ENCODE data around the gene SNED1. TPM values are rescaled to one million over a fixed set of nuclear protein-coding genes. Genes with fewer than 3 reads are reported as not detected.
A peak's percentile ranks its signal among the peaks of the same experiment; 100 is the strongest.

The SNED1 gene
- total RNA-seq, 1 donor from 2014 or later, result 148 TPM

DNA sequence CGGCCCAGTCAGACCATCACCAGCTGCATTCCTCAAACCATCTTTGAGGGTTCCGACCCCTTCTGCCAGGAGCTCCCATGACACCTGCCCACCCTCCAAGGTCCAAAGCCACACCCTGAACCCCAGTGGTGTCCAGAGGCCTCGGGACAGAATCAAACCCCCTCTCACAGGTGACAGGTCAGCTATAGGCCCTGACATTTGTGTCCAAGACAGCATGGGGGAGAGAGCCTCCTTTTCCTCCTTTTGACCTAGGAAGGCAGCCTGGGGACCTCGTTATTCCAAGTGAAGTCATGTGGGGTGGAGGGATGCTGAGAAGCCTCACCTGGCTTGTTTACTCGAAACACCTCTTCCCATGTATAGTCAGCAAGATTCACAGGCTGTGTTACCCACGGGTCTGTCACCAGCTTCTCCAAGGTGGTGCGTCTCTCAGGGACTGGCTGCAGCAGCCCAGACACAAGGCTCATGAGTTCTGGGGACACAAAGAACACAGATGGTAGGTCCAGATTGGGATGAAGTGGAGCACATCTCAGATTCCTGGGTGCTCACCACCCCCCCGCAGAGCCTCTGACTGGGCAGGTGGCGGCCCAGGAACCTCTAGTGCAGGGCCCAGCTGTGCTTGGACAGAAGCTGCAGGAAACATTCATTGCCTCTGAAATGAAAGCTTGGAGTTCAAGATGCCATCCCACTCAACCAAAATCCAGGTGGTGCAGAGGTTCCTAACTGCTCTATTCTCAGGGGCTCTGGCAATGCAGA is 108.8 kb downstream of the SNED1 start:
- ATAC-seq (no peak), DNase-seq (ENCODE audit: low spot score) (no peak)
- intact Hi-C loops (cut with DNase I), result no loop called here

- no peak for ATAC-seq
- no peak for DNase-seq (ENCODE audit: low spot score)
- intact Hi-C loops (cut with DNase I), result no loop called here
Observed at GRCh38 chr2:241108271-241109209, 110.1 kb downstream of the SNED1 start.

GRCh38 chr2:241109210-241110088 is 111.0 kb downstream of the SNED1 start:
- intact Hi-C loops (cut with DNase I), result no loop called here
- DNase-seq (ENCODE audit: low spot score) (no peak), ATAC-seq (no peak)

GRCh38 chr2:241110089-241110606 is 111.7 kb downstream of the SNED1 start:
- ATAC-seq (no peak), DNase-seq (ENCODE audit: low spot score) (no peak)
- intact Hi-C loops (cut with DNase I), result no loop called here

GRCh38 chr2:241110607-241111439 is 112.4 kb downstream of the SNED1 start:
- ATAC-seq (no peak), DNase-seq (ENCODE audit: low spot score) (no peak)
- intact Hi-C loops (cut with DNase I), result no loop called here

DNA sequence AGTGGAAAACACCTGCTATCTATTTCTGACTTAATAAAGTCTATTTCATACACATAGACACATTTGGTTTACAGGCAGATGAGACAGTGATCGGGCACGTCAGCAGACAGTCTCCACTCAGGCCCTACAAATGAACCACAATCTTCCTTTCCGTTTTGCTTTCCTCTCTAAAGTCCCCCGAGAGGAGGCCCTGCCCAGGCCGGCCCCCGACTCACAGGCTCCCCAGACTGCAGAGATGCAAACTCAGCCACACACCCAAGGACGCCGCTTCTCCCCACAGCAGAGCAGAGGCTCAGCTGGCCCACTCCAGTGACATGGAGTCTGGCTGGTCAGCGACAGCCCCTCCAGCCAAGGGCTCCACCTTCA is 113.0 kb downstream of the SNED1 start:
- intact Hi-C loops (cut with DNase I), result no loop called here
- DNase-seq (ENCODE audit: low spot score), result no peak
- ATAC-seq, result no peak

- no peak for DNase-seq (ENCODE audit: low spot score)
- intact Hi-C loops (cut with DNase I), result no loop called here
- ATAC-seq, result no peak
Observed at GRCh38 chr2:241112046-241112445, 113.6 kb downstream of the SNED1 start.

GRCh38 chr2:241112592-241112991 is 114.2 kb downstream of the SNED1 start:
- intact Hi-C loops (cut with DNase I), result no loop called here
- DNase-seq (ENCODE audit: low spot score), result no peak
- ATAC-seq, result no peak

GRCh38 chr2:241114836-241115235 is 116.4 kb downstream of the SNED1 start:
- intact Hi-C loops (cut with DNase I), result no loop called here
- no peak for ATAC-seq

DNA sequence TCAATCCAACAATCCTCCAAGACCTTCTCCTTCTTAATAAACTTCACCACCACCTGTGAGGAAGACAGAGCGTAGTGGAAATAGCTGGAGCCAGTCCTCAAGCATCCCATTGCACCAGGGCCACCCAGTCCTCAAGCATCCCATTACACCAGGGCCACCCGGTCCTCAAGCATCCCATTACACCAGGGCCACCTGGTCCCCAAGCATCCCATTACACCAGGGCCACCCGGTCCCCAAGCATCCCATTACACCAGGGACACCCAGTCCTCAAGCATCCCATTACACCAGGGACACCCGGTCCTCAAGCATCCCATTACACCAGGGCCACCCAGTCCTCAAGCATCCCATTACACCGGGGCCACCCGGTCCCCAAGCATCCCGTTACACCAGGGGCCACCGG is 116.9 kb downstream of the SNED1 start:
- no peak for ATAC-seq
- intact Hi-C loops (cut with DNase I), result no loop called here
- DNase-seq (ENCODE audit: low spot score), result no peak

More at GRCh38 chr2:241114836-241115235, 116.4 kb downstream of the SNED1 start:
- no peak for DNase-seq (ENCODE audit: low spot score)

GRCh38 chr2:241116606-241117560 is 118.5 kb downstream of the SNED1 start:
- intact Hi-C loops (cut with DNase I), result no loop called here
- no peak for ATAC-seq
- no peak for DNase-seq (ENCODE audit: low spot score)

- ATAC-seq (no peak), DNase-seq (ENCODE audit: low spot score) (peak; percentile 23)
- intact Hi-C loops (cut with DNase I), result no loop called here
Observed at GRCh38 chr2:241118737-241119505, 120.5 kb downstream of the SNED1 start.

- intact Hi-C loops (cut with DNase I), result no loop called here
- no peak for ATAC-seq
- DNase-seq (ENCODE audit: low spot score), result no peak
Observed at GRCh38 chr2:241120440-241120839, 122.0 kb downstream of the SNED1 start.

DNA sequence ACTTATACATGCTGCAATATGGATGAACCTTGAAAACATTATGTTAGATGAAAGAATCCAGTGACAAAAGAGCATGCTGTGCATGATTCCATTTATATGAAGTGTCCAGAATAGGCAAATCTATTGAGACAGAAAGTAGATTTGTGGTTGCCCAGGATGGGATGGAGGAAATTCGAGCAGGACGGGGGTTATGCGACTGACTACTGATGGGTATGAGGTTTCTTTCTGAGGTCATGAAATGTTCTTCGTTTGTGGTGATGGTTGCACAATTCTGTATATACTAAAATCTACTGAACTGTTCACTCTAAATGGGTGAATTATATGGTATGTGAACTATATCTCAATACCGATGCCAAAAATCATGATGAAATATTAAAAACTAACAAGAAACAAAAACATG is 122.6 kb downstream of the SNED1 start:
- no peak for DNase-seq (ENCODE audit: low spot score)
- intact Hi-C loops (cut with DNase I), result no loop called here
- ATAC-seq, result no peak

GRCh38 chr2:241122376-241123002 is 124.1 kb downstream of the SNED1 start:
- intact Hi-C loops (cut with DNase I), result no loop called here
- ATAC-seq (no peak), DNase-seq (ENCODE audit: low spot score) (peak; percentile 42)
